B cell (primary cell): ENCODE measurements around the gene IRF8. TPM values are rescaled to one million over a fixed set of nuclear protein-coding genes. Genes with fewer than 3 reads are reported as not detected.

Experiments
- ATAC-seq: fragments of 200-7000 bp; cut with Tn5 transposase; one replicate; pipeline ENCODE4 v1.10.0; 2021; ENCODE audit warnings: low read depth, mild to moderate bottlenecking, moderate number of reproducible peaks, moderate library complexity
- CTCF ChIA-PET: fragments of 350-600 bp; sonication (Branson Sonifier 250); formaldehyde crosslinking; loops from one replicate; lab custom pipeline; 2021; ENCODE audit warnings: antibody characterized with exemption, inconsistent platforms; lab: Charles Lee
- POLR2A ChIA-PET: fragments of 350-600 bp; sonication (Branson Sonifier 250); formaldehyde crosslinking; loops from one replicate; lab custom pipeline; 2021; ENCODE audit warnings: antibody characterized with exemption; lab: Charles Lee
- DNase-seq: peaks from one replicate; pipeline ENCODE4 v3.0.0; 2013
- H2AFZ ChIP-seq: 2 replicates; pipeline ENCODE4 v1.6.1; 2012; ENCODE audit warnings: mild to moderate bottlenecking, low read depth, low read length; ENCODE audit not compliant: insufficient read depth, poor library complexity, severe bottlenecking
- H3K27ac ChIP-seq, 2 donors: 1 replicate in 1 of 2; 2 replicates in 1 of 2; pipeline ENCODE4 v1.5.1; 2012 to 2013; ENCODE audit warnings: low read length in 2 of 2, mild to moderate bottlenecking in 2 of 2, moderate library complexity in 1 of 2
- H3K27me3 ChIP-seq, 4 experiments: fragments of 200-600 bp in 1 of 4; sonication (generic) in 1 of 4; replicated peaks in 1 of 4; 1 replicate in 2 of 4; 2 replicates in 2 of 4; pipeline versions ENCODE4 v1.6.1 to v1.7.0; 2013 to 2016; ENCODE audit warnings: low read length in 3 of 4, mild to moderate bottlenecking in 2 of 4, mixed read lengths in 1 of 4, moderate library complexity in 1 of 4; ENCODE audit not compliant: insufficient read depth in 4 of 4, control insufficient read depth in 3 of 4; ENCODE audit errors: control extremely low read depth in 1 of 4
- H3K36me3 ChIP-seq, 2 experiments: replicated peaks in 1 of 2; 1 replicate in 1 of 2; 2 replicates in 1 of 2; pipeline versions ENCODE4 v1.6.1 to v1.7.1; 2013; ENCODE audit warnings: low read length in 1 of 2; ENCODE audit not compliant: insufficient read depth in 2 of 2, control insufficient read depth in 1 of 2; ENCODE audit errors: control extremely low read depth in 1 of 2, extremely low read depth in 1 of 2
- H3K4me1 ChIP-seq, 2 donors: fragments of 200-600 bp in 1 of 2; sonication (generic) in 1 of 2; 1 replicate in 1 of 2; 2 replicates in 1 of 2; pipeline versions ENCODE4 v1.5.1 to v1.6.1; 2013 to 2017; ENCODE audit warnings: low read length in 2 of 2; ENCODE audit not compliant: control insufficient read depth in 2 of 2, insufficient read depth in 2 of 2
- H3K4me2 ChIP-seq: replicated peaks from 2 replicates; pipeline ENCODE3; 2012; ENCODE audit warnings: mild to moderate bottlenecking, low read depth, low read length; ENCODE audit not compliant: poor library complexity, severe bottlenecking
- H3K4me3 ChIP-seq, 5 experiments: fragments of 200-600 bp in 1 of 5; sonication (generic) in 1 of 5; 1 replicate in 3 of 5; 2 replicates in 2 of 5; pipeline versions ENCODE4 v1.5.1 to v1.7.0; 2011 to 2016; ENCODE audit warnings: low read length in 4 of 5, mild to moderate bottlenecking in 4 of 5, low read depth in 2 of 5, control low read depth in 1 of 5, moderate library complexity in 1 of 5; ENCODE audit not compliant: insufficient read depth in 1 of 5; ENCODE audit errors: control extremely low read depth in 1 of 5, extremely low read depth in 1 of 5
- H3K79me2 ChIP-seq: fragments of 200-600 bp; sonication (generic); one replicate; pipeline ENCODE4 v1.6.0; 2016; ENCODE audit warnings: low read length; ENCODE audit not compliant: control insufficient read depth, insufficient read depth
- H3K9ac ChIP-seq: fragments of 200-600 bp; sonication (generic); 2 replicates; pipeline ENCODE4 v1.6.1; 2017; ENCODE audit warnings: mild to moderate bottlenecking, low read length, moderate library complexity
- H3K9me3 ChIP-seq, 3 donors: one replicate each; pipeline versions ENCODE4 v1.6.1 to v1.7.1; 2013; ENCODE audit warnings: low read length in 2 of 3; ENCODE audit not compliant: control insufficient read depth in 2 of 3, insufficient read depth in 1 of 3; ENCODE audit errors: control extremely low read depth in 1 of 3
- H4K20me1 ChIP-seq: 2 replicates; pipeline ENCODE4 v1.6.0; 2012; ENCODE audit warnings: mild to moderate bottlenecking, low read length; ENCODE audit not compliant: insufficient read depth, control insufficient read depth, poor library complexity, severe bottlenecking
- H3K27ac Mint-ChIP-seq: one replicate; pipeline ENCODE4 v1.8.0; 2021; ENCODE audit warnings: mixed read lengths
- H3K27me3 Mint-ChIP-seq: one replicate; pipeline ENCODE4 v1.8.0; 2021; ENCODE audit warnings: mixed read lengths
- H3K4me1 Mint-ChIP-seq: one replicate; pipeline ENCODE4 v1.8.0; 2021; ENCODE audit warnings: mixed read lengths
- H3K4me3 Mint-ChIP-seq: one replicate; pipeline ENCODE4 v1.8.0; 2021; ENCODE audit warnings: mixed read lengths
- H3K9me3 Mint-ChIP-seq: one replicate; pipeline ENCODE4 v1.8.0; 2022; ENCODE audit warnings: mixed read lengths; ENCODE audit not compliant: insufficient read depth
- EZH2 ChIP-seq: IDR thresholded peaks from 2 replicates; pipeline ENCODE4 v1.6.1; 2012; ENCODE audit warnings: borderline replicate concordance, low read depth, mild to moderate bottlenecking, moderate library complexity, low read length; ENCODE audit not compliant: insufficient read depth, poor library complexity, severe bottlenecking
- WGBS: methylation state at CpG from one replicate; pipeline ENCODE4 v1.1.5; 2013; ENCODE audit warnings: missing lambda C conversion rate; ENCODE audit not compliant: insufficient coverage; 5-methylcytosine and 5-hydroxymethylcytosine counted together
- intact Hi-C: fragments of 100-400 bp; cut with micrococcal nuclease; formaldehyde crosslinking; loops from one replicate; pipeline ENCODE4 v1.10.0; 2022
- polyA plus RNA-seq: library from polyadenylated mRNA; depleted of rRNA; stranded (reverse); fragments of >200 nt; gene quantifications from 2 replicates; pipeline ENCODE4 v1.2.3, GENCODE V29; 2012
- total RNA-seq, 2 donors: library from RNA; stranded (reverse); fragments of 120-200 nt in 1 of 2; gene quantifications; 1 replicate in 1 of 2; 2 replicates in 1 of 2; pipeline versions ENCODE4 v1.2.3 to v1.2.4, GENCODE V29; 2013 to 2022
- TF ChIP-seq, protein P1 (sequence below): fragments of 200-600 bp; IDR thresholded peaks from one replicate; pipeline ENCODE4 v1.8.0; 2022; ENCODE audit warnings: antibody characterized with exemption, mild to moderate bottlenecking

IRF8 gene
- total and polyA plus RNA-seq, 2 donors (not counting 1 experiment from before 2014, with no cell fraction given): 309 to 332 TPM

DNA sequence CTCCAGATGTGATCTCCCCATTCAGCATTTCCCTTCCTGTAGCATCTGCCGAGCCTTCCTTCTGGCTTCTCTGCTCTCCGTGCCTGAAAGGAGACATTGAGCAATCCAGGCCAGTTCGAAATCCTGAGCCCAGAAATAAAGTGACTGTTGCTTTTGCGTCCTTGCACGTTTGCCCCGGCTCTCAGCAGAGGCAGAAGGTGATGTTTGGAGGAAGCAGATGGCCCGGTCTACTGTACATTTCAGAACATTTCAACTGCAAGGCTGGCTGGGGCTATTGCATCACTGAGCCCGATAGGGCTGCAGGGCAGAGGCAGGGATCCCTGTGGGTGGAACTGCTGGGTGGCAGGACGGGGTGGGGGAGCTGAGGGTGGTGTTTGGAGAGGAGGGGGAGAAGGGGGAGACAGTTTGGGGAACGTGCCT lies 29.4 kb downstream of the IRF8 start:
- ChIA-PET POLR2A (interaction anchor here (0.6 to 2.2 kb wide), 4 partner anchors 10 to 29 kb away, joined by 3 to 8 read pairs (median 3); partner anchors contain the start of gene IRF8), CTCF (interaction anchor here (1.2 to 1.8 kb wide), 5 partner anchors 9 to 107 kb away, joined by 3 to 8 read pairs (median 5); no protein-coding TSS in a partner anchor)
- Mint-ChIP-seq H3K27me3 (no peaks in the 10 kb centered on the region), H3K4me3 (peak overlapping the region; percentile 72), H3K27ac (peak overlapping the region; percentile 71), H3K4me1 (peaks cover 82% of the 10 kb centered on the region), H3K9me3 (no peaks in the 10 kb centered on the region)
- DNase-seq (peak; percentile 53), ATAC-seq (peak; percentile 32)
- peaks cover 0 to 7% (median 0%) of the 10 kb centered on the region in 3 donors for H3K9me3 ChIP-seq
- 11% methylated on average over 10 of the region's 10 CpGs for WGBS
- peak overlapping the region; percentile 55 for H2AFZ ChIP-seq
- peak overlapping the region; percentile 31 for H3K9ac ChIP-seq
- TF ChIP-seq, protein P1, sequence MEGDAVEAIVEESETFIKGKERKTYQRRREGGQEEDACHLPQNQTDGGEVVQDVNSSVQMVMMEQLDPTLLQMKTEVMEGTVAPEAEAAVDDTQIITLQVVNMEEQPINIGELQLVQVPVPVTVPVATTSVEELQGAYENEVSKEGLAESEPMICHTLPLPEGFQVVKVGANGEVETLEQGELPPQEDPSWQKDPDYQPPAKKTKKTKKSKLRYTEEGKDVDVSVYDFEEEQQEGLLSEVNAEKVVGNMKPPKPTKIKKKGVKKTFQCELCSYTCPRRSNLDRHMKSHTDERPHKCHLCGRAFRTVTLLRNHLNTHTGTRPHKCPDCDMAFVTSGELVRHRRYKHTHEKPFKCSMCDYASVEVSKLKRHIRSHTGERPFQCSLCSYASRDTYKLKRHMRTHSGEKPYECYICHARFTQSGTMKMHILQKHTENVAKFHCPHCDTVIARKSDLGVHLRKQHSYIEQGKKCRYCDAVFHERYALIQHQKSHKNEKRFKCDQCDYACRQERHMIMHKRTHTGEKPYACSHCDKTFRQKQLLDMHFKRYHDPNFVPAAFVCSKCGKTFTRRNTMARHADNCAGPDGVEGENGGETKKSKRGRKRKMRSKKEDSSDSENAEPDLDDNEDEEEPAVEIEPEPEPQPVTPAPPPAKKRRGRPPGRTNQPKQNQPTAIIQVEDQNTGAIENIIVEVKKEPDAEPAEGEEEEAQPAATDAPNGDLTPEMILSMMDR: no peak
- TF ChIP-seq EZH2: no peak
- H3K4me3 ChIP-seq: no peak overlapping the region
- H3K27ac ChIP-seq: no peak overlapping the region
- intact Hi-C loops: loop anchor here (5.0 kb wide), 1 partner anchor 59 kb away; no protein-coding TSS in a partner anchor
- peaks cover 0 to 5% of the 10 kb centered on the region in 2 experiments for H3K36me3 ChIP-seq
- H3K4me2 ChIP-seq: peak overlapping the region; percentile 66
- H3K79me2 ChIP-seq: peaks cover 33% of the 10 kb centered on the region
- no peaks in the 10 kb centered on the region for H4K20me1 ChIP-seq
- no peaks in the 10 kb centered on the region for H3K27me3 ChIP-seq
- peaks cover 60 to 74% of the 10 kb centered on the region in 2 donors for H3K4me1 ChIP-seq

DNA sequence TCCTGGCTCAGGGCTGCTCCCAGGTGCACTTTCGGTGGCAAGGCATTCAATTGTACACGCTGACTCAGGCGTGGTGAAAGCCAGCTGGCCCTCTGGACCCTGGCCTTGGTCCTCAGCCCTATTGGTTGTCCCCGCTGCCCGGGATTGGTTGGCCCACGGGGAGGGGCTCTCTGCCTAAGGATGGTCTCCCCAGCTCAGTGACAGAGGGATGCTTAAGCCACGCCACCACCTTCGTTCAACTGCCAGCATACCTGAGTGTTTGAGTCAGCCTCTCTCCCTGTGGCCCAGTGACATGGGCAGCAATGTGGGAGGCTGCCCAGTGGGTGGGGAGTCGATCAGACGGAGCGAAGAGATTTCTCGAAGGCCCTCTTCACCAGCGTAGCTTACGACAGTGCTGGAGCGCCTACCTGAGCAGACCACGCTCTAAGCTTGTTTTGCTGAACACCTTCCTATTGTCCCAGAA lies 30.3 kb downstream of the IRF8 start:
- peaks cover 0 to 7% (median 0%) of the 10 kb centered on the region in 3 donors for H3K9me3 ChIP-seq
- no peak for ATAC-seq
- no peak for DNase-seq
- Mint-ChIP-seq H3K9me3 (no peaks in the 10 kb centered on the region), H3K27ac (no peak overlapping the region), H3K4me1 (peaks cover 86% of the 10 kb centered on the region), H3K27me3 (no peaks in the 10 kb centered on the region), H3K4me3 (no peak overlapping the region)
- H4K20me1 ChIP-seq: no peaks in the 10 kb centered on the region
- H3K4me2 ChIP-seq: no peak overlapping the region
- no peak overlapping the region for H3K27ac ChIP-seq
- ChIA-PET CTCF (interaction anchor here (0.5 to 7.4 kb wide), 5 partner anchors 10 to 109 kb away, joined by 3 to 64 read pairs (median 8); no protein-coding TSS in a partner anchor), POLR2A (interaction anchor here (1.0 to 2.2 kb wide), 3 partner anchors 11 to 30 kb away, joined by 3 to 8 read pairs (median 3); partner anchors contain the start of gene IRF8)
- H3K9ac ChIP-seq: no peak overlapping the region
- peaks cover 67 to 78% of the 10 kb centered on the region in 2 donors for H3K4me1 ChIP-seq
- no peak overlapping the region for H2AFZ ChIP-seq
- intact Hi-C loops: loop anchor here (5.0 kb wide), 1 partner anchor 58 kb away; no protein-coding TSS in a partner anchor
- no peak for TF ChIP-seq EZH2
- TF ChIP-seq, protein P1: no peak
- H3K79me2 ChIP-seq: peaks cover 42% of the 10 kb centered on the region
- H3K4me3 ChIP-seq: no peak overlapping the region
- H3K36me3 ChIP-seq: no peaks in the 10 kb centered on the region
- 96% methylated on average over 15 of the region's 16 CpGs for WGBS
- H3K27me3 ChIP-seq: no peaks in the 10 kb centered on the region
